Stimulated activated CD8-positive, alpha-beta memory T cell treated with anti-CD3 and anti-CD28 coated beads, Interleukin-15, amount 100 ng/mL, for 4 hours (primary cell): ENCODE results near the gene TMEM258.

Source experiments
- DNase-seq, 2 donors: peaks; one replicate each; pipeline ENCODE4 v3.0.0-alpha.2; 2020; ENCODE audit warnings: low read depth in 2 of 2

TMEM258 gene

GRCh38 chr11:61742391-61742790 is 50.0 kb downstream of the TMEM258 start:
- DNase-seq, result no peak

- DNase-seq, result no peak
Measured at GRCh38 chr11:61739966-61740365, 52.4 kb downstream of the TMEM258 start.

- no peak for DNase-seq
Measured at GRCh38 chr11:61739413-61739812, 53.0 kb downstream of the TMEM258 start.
